ENCODE results near the gene GLUL.

The GLUL gene

DNA sequence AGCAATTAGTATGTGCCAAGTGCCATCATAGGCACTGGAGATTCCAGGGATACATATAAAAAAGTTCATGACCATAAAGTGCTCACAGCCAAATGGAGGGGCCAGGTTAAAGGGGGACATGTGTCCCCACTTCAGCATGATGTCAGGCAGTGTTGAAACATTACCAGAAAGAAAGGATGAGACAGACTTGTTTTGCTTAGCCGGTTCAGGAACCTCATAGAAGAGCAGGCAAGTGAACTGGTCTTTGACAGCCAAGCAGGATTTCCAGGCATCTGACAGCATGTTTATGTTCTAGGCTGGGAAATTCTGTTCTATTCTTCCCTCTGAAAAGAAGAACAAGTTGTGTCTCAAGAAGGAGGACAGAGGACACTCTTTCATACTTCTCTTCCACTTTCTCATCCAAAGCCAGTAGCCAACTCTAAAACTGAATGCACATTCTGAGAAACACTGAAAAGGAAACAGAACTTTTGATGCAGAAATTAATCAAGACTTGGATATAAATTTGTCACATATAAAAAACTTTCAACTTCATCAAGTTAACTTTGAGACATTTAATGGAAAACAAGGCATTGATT is 39.7 kb downstream of the GLUL start:
- TF ChIP-seq PAX5 (IDR thresholded peaks at IDR 0.05; ENCODE audit: insufficient read depth, low read length, severe bottlenecking) (no peak), POLR2AphosphoS5 (IDR thresholded peaks at IDR 0.05; ENCODE audit: low read depth, low read length) (no peak), SPI1 (IDR thresholded peaks at IDR 0.05; ENCODE audit: low read depth, low read length) (no peak), TAF1 (IDR thresholded peaks at IDR 0.05; ENCODE audit: low read depth, low read length) (no peak), POU2F2 (IDR thresholded peaks at IDR 0.05; ENCODE audit: low read depth, low read length) (no peak), POLR2A (IDR thresholded peaks at IDR 0.05; ENCODE audit: low read depth, low read length) (no peak)
- no peak for DNase-seq (ENCODE audit: insufficient read length, low spot score)
- FAIRE-seq: no peak

DNA sequence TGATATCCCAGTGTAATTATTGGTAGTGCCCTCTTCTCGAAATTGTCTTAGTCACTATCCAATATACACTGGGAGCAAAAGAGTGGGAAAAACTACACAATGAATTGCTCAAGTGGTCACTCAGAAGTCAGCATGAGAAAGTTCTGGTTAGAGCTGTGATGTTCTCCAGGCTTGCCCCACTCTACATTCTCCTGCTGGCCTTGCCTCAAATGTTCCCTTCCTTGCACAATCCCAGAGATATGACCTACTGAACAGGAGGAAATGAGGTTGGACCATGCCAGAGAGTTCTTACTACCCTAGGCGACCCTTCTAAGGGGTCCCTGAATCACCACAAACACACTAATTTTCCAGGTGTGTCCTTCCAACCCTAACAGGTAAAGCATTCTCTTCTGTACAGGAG is 40.8 kb downstream of the GLUL start:
- DNase-seq (ENCODE audit: insufficient read length, low spot score) (no peak), FAIRE-seq (no peak)
- TF ChIP-seq POU2F2 (IDR thresholded peaks at IDR 0.05; ENCODE audit: low read depth, low read length) (no peak), POLR2A (IDR thresholded peaks at IDR 0.05; ENCODE audit: low read depth, low read length) (no peak), POLR2AphosphoS5 (IDR thresholded peaks at IDR 0.05; ENCODE audit: low read depth, low read length) (no peak), SPI1 (IDR thresholded peaks at IDR 0.05; ENCODE audit: low read depth, low read length) (no peak), TAF1 (IDR thresholded peaks at IDR 0.05; ENCODE audit: low read depth, low read length) (no peak), PAX5 (IDR thresholded peaks at IDR 0.05; ENCODE audit: insufficient read depth, low read length, severe bottlenecking) (no peak)

DNA sequence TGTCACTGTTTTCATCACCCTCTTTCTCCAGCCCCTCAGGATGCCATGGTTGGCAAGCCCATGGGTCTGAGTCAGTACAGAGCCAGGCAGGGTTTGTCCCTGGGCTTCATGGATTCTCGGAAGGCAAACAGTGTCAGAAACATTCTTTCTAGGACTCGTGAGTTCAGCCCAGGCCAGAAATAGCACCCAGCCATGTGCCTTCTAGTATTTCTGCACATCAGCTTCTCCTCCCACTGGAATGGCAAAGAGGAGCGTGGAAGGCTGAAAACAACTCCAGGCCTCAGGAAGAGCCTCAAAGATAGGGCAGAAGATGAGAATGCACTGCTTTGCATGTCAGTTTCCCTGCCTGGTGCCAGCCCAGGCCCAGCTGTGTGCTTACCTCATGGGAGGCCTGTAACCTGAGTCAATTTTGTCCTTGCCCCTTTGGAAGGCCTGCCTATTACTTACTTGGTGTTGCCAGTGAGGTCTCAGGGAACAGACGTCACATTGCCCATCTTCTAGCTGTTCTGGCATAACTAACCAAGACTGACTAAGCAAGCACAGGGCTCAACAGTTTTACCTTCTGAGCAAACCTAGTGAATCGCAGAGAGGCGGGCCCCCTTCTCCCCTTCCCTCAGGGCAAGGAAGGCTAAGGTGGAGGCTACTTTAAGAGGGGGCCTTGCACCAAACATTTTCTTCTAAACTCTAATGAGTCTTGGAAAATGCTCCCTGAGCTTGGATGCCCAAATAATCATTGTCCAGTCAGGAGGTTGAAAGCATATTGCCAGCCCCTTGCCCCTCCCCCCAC is 42.4 kb downstream of the GLUL start:
- no peak for FAIRE-seq
- no peak for DNase-seq (ENCODE audit: insufficient read length, low spot score)
- TF ChIP-seq POLR2AphosphoS5 (IDR thresholded peaks at IDR 0.05; ENCODE audit: low read depth, low read length) (no peak), TAF1 (IDR thresholded peaks at IDR 0.05; ENCODE audit: low read depth, low read length) (no peak), POLR2A (IDR thresholded peaks at IDR 0.05; ENCODE audit: low read depth, low read length) (no peak), PAX5 (IDR thresholded peaks at IDR 0.05; ENCODE audit: insufficient read depth, low read length, severe bottlenecking) (no peak), POU2F2 (IDR thresholded peaks at IDR 0.05; ENCODE audit: low read depth, low read length) (no peak), SPI1 (IDR thresholded peaks at IDR 0.05; ENCODE audit: low read depth, low read length) (no peak)

DNA sequence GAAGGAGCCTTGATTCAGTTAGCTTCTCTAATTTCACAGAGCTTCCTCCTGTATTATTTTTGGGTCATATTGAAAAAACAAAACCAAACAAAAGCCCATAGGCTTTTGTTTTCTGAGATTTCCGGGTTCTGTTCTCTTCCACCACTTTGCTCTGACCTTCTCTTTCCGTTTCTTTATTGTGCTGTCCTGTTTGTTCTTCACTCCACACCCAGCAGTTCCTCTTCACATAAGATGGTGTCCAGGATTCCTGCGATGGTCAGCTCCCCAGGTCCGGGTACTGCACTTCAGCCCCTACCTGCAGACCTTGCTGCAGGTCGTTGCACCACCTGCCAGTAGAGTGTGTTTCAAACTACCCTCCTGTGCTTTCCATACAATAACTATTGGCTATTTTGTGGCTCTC is 44.6 kb downstream of the GLUL start:
- TF ChIP-seq TAF1 (IDR thresholded peaks at IDR 0.05; ENCODE audit: low read depth, low read length) (no peak), POLR2AphosphoS5 (IDR thresholded peaks at IDR 0.05; ENCODE audit: low read depth, low read length) (no peak)
- no peak for FAIRE-seq
- no peak for DNase-seq (ENCODE audit: insufficient read length, low spot score)

DNA sequence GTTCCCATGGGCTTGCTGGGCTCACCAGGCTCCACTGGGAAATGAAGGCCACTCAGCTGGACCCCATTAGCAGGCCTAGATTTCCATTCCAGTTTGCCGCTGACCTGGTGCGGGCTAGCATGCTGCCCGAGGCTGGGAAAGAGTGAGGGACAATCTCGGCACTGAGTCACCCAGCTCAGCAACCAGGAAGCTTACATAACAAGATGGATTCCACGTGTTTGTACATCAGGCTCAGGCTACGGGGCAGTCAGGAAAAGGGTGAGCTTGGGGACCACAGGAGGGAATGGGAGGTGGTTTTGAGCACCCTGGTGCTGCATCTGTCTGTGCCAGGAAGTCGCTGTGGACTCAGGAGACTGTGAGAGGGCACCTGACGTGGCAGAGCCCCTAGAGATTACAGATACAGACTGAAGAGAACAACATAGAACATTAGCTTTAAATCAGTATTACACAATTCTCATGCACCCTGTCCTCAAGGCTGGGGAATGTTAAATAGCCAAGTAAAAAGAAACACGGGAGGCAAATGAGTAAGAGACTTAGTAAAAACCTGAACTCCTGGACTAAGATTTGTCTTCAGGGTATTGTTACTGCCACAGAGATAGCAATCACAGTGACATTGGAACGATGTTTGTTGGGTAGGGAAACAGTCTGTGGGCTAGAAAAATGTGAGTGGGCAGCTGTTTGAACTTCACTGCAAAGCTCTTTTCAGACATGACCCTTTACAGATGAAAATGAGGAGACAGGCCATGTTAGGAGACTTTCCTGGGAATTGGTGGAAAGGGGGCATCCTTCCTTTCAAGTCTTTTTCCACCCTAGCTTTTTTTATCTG is 51.1 kb downstream of the GLUL start:
- TF ChIP-seq PAX5 (IDR thresholded peaks at IDR 0.05; ENCODE audit: insufficient read depth, low read length, severe bottlenecking) (no peak), SPI1 (IDR thresholded peaks at IDR 0.05; ENCODE audit: low read depth, low read length) (no peak), POU2F2 (IDR thresholded peaks at IDR 0.05; ENCODE audit: low read depth, low read length) (no peak), TAF1 (IDR thresholded peaks at IDR 0.05; ENCODE audit: low read depth, low read length) (no peak), POLR2A (IDR thresholded peaks at IDR 0.05; ENCODE audit: low read depth, low read length) (no peak), POLR2AphosphoS5 (IDR thresholded peaks at IDR 0.05; ENCODE audit: low read depth, low read length) (no peak)
- no peak for FAIRE-seq
- DNase-seq (ENCODE audit: insufficient read length, low spot score): no peak

DNA sequence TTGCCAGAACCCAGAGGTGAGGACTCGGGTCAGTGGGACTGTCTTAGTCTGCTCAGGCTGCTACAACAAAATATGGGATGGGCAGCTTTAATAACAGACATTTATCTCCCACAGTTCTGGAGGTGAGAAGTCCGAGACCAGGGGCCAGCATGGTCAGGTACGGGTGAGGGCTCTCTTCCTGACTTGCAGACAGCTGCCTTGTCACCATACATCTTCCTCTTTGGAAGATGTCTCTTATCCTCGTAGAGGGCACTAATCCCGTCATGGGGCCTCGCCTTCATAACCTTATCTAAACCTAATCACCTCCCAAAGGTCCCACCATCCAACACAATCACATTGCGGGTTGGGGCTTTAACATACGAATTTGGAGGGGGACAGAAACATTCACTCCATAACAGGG is 51.9 kb downstream of the GLUL start:
- no peak for DNase-seq (ENCODE audit: insufficient read length, low spot score)
- TF ChIP-seq POLR2A (IDR thresholded peaks at IDR 0.05; ENCODE audit: low read depth, low read length): no peak
- TF ChIP-seq POU2F2 (IDR thresholded peaks at IDR 0.05; ENCODE audit: low read depth, low read length): no peak
- no peak for TF ChIP-seq PAX5 (IDR thresholded peaks at IDR 0.05; ENCODE audit: insufficient read depth, low read length, severe bottlenecking)
- TF ChIP-seq SPI1 (IDR thresholded peaks at IDR 0.05; ENCODE audit: low read depth, low read length): no peak
- TF ChIP-seq POLR2AphosphoS5 (IDR thresholded peaks at IDR 0.05; ENCODE audit: low read depth, low read length): no peak
- FAIRE-seq: no peak

DNA sequence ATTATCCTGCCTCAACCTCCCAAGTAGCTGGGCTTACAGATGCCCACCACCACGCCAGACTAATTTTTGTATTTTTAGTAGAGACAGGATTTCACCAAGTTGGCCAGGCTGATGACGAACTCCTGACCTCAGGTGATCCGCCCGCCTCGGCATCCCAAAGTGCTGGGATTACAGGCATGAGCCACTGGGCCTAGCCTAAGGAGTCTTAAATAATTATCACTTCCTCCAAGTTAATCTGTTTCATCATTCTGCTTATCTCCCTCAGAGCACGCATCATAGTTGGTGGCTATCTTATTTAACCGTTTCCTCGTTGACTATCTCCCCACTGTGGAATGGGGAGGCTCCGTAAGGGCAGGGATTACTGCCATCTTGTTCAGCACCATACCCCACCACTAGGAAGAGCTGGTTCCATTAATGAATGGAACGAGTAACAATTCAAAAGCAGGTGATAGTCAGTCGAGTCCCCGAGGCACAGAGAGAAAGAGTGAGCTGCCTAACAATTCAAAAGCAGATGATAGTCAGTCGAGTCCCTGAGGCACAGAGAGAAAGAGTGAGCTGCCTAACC is 52.7 kb downstream of the GLUL start:
- DNase-seq (ENCODE audit: insufficient read length, low spot score): no peak
- no peak for FAIRE-seq
- TF ChIP-seq POLR2A (IDR thresholded peaks at IDR 0.05; ENCODE audit: low read depth, low read length) (no peak), TAF1 (IDR thresholded peaks at IDR 0.05; ENCODE audit: low read depth, low read length) (no peak), POU2F2 (IDR thresholded peaks at IDR 0.05; ENCODE audit: low read depth, low read length) (no peak), PAX5 (IDR thresholded peaks at IDR 0.05; ENCODE audit: insufficient read depth, low read length, severe bottlenecking) (no peak), SPI1 (IDR thresholded peaks at IDR 0.05; ENCODE audit: low read depth, low read length) (no peak), POLR2AphosphoS5 (IDR thresholded peaks at IDR 0.05; ENCODE audit: low read depth, low read length) (no peak)

DNA sequence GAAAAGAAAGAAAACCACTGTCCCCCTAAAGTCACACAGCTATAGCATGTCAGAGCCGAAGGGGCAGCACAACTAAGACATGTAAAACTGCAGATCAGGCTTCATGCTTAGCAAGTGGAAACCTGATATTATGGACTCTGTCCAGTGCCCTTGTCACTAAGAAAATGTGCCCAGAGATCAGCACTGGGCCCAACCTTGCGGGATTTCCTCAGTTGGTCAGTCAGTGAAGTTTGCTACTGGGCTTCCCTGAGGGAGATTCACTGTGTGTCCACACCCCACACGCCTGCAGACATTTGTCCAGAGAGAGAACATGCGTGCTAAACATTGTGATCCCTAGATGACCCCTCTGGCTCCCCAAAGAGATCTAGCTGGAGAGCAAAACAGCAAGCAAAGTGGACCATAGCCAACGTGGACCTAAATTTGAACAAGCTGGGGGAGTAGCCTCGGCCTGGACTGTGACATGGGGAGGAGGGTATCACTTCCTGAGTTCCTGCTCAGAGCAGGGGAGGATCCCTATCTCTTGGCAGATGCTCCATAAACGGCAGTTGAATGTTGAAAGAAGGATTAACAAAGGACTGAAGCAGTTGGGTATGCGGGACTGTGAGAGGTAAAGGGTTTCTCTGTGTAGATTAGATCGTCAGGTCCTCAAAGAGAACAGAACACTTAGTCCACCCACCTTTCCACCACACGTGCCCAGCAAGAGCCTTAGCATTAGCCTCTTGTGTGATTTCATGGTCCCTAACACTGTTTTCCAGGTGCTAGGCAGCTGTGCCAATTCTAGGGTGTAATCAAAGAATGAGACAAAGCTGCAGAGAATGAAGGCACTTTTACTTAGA is 53.6 kb downstream of the GLUL start:
- no peak for FAIRE-seq
- DNase-seq (ENCODE audit: insufficient read length, low spot score): no peak
- TF ChIP-seq POLR2AphosphoS5 (IDR thresholded peaks at IDR 0.05; ENCODE audit: low read depth, low read length): no peak

Measured in GM12891 (cell line).